GM21360 (cell line): ENCODE measurements around the gene YIF1A.

ENCODE experiments used
- ATAC-seq: cut with Tn5 transposase; IDR thresholded peaks from one replicate; pipeline ENCODE4 v1.9.1; 2021; ENCODE audit warnings: mild to moderate bottlenecking, moderate library complexity; ENCODE audit not compliant: unreplicated experiment

YIF1A gene, protein sequence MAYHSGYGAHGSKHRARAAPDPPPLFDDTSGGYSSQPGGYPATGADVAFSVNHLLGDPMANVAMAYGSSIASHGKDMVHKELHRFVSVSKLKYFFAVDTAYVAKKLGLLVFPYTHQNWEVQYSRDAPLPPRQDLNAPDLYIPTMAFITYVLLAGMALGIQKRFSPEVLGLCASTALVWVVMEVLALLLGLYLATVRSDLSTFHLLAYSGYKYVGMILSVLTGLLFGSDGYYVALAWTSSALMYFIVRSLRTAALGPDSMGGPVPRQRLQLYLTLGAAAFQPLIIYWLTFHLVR

DNA sequence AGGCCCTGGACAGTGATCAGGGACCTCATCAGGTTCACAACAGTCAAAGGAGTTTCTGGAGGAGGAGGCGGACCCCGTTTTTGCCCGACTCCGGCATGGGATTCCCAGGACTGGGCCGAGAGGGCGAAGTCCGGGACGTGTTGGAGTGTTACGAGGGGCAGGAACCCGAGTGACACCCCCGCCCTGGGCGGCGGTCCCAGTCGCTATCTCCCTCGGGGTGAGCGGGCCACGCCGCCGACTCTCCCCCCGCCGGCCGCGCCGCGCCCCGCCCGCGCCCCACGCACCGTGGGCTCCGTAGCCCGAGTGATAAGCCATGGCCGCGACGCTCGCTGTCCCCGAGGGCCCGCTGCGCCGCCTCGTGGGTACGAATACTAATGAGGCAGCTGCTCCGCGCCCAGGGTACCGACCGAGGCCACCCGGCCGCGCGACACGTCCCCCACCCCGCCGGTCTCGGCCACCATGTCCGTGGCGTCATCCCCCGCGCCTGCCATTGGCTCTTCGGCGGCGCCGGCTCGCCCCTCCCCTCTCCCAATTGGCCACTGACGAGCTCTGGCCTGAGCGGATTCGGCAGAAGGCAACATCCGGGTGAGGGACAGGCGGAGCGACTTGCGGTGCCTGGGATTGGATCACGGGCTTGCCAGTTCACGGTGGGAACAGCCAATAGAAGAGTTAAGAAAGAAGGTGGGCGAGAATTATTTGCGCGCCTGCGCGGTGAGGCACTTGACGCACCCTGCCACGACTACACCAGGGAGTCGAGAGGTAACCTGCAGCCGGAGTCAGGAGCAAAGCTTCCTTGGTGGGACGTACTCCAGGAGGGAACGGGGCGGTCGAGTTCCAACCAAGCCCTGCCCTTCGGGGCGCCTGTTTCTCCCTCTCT lies at the start of gene YIF1A:
TSS of gene YIF1A (minus strand) at position 473 of the 877 bp plus-strand sequence. CDS start at position 315, 158 bp downstream.
- peak; percentile 91 for ATAC-seq

DNA sequence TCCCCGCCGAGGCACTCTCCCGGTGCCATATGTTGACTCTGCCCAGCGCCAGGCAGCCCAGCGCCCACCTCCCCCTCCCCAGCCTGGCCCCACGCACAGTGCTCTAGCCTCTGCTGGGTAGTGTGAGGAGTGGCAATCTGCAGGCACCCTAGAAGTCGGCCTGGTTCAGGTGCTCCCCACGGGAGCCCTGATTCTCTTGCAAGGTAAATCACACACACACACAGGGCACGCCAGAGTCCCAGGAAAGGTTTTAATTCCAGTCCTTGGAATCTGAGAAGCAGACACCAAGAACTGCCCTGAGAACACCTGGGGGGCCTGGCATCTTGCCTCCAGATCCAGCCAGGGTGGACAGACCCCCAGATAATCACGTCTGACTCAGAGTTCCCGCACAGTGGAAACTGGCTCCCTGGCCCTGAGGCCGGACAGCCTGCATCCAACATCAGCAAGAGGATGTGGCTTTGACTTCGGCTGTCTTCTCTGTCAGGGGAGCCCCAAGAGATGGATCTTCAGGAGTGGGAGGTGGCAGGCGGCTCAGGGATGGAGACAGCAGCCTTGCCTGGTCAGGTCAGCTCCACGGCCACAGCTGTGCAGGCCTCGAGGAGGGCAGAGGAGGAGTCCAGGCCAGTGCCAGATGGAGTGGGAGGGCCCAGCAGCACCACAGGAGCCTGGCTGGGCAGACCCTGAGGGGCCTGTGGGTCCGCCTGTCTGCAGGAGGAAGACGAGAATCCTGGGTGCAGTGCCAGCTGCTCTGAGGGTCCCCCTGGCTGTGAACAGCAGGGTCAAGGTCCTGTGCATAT lies 48.4 kb upstream of the YIF1A start:
- ATAC-seq = no peak

DNA sequence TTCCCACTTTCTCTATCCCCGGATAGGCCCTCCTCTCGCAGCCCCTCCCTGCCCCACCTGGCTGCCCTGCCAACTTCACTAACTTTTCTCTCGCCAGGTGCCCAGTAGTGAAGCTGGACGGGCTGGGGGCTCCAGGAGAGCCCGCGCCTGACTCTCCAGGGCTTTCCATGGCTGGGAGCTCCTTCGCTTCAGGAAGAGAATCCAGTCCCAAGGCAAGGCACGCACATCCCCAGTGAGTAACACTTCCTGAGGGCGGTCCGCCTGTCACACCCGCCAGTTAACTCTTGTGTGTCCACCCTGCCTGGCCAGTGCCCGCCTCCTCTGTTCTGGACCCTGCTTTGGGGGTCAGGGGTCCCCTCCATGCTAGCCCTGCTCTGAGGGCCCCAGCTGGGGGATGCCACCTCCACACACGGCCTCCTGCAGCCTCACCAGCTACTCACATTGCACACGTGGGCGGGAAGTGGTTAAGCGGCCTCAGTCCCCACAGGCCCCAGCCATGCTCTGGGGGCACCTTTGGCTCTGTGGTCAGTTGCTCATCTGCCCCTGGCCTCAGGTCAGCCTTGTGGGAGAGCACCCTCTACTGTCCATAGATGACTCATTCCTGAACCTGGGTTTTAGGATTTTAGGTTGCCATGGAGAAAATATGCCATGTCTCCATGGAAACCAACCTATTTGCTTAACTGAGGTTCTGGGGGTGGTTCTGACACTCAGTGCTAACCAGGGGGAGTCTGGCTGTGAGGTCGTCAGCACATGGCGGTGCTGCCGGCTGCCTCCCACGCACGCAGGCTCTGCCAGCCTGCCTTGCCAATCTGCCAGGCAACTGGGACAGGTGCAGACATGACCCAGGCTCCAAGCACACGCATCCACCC lies 47.5 kb upstream of the YIF1A start, which contains the start of gene RIN1:
TSS of gene RIN1 (minus strand) at position 201 of the 869 bp plus-strand sequence. CDS start at position 169, 32 bp downstream.
- ATAC-seq = no peak

DNA sequence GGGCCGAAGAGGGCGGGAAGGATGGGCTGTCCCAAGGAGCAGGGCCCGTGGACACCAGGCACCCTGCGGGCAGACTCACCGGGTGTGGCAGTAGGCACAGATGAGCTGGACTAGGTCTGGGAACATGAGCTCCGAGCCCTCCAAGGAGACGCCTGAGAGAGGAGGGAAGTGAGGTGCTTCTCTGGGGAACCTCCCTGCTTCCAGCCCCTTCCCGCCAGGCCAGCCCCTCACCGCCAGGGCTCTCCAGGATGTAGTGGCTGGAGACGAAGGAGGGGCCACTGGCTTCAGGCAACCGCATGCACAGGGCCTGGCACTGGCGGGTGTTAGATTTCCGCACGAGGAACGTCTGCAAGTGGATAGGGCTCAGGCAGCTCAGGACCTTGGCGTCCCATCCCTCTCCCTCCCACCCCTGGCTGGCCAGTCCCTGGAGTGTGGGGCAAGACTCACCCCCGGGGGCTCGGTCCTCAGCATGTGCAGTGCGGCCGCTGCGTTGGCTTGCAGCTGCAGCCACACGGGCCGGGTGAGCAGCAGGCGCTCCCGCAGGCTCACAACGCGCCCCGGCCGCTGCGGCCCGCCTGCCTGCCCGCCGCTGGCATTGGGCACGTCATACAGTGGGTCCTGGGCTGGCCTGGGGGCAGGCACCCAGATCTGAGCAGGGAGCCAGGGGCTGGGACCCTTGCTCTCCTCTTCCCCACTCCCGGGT lies 46.7 kb upstream of the YIF1A start:
- no peak for ATAC-seq

DNA sequence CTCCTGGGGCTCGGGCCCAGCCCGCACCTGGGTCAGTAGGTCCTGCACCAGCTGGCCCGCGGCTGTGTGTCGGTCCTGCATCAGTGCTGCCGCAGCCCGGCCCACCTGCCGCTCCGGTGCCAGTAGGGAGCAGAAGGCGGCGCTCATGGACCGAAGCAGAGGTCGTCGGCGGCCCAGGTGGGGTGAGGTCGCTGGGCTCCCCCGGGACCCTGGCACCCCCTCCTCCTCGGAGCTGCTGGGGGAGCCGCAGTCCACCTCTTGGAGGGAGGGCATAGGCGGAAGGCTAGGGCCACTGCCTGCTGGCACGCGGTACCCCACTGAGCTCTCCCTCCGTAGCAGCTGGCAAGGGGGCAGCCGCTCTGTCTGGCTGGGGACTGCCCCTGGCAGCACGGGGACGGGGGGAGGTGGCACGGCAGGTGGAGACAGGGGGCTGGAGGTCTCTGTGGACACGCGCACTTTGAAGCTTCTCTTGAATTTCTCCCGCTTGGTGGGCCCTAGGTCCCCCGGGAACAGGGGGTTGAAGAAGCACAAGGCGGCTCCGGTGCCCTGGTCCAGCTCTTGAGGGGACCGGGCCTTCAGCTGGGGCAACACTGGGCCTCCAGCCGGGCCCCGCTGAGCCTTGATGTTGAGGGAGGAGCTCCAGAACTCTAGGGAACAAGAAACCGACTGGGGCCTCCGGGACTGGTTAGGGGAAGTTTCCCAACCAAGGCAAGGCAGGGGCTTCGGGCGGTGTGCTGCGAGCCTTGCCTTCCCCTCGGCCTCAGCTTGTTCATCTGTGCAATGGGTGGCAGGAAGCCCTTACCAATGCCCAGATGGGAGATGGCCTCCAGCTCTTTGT lies 45.9 kb upstream of the YIF1A start:
- ATAC-seq = no peak

DNA sequence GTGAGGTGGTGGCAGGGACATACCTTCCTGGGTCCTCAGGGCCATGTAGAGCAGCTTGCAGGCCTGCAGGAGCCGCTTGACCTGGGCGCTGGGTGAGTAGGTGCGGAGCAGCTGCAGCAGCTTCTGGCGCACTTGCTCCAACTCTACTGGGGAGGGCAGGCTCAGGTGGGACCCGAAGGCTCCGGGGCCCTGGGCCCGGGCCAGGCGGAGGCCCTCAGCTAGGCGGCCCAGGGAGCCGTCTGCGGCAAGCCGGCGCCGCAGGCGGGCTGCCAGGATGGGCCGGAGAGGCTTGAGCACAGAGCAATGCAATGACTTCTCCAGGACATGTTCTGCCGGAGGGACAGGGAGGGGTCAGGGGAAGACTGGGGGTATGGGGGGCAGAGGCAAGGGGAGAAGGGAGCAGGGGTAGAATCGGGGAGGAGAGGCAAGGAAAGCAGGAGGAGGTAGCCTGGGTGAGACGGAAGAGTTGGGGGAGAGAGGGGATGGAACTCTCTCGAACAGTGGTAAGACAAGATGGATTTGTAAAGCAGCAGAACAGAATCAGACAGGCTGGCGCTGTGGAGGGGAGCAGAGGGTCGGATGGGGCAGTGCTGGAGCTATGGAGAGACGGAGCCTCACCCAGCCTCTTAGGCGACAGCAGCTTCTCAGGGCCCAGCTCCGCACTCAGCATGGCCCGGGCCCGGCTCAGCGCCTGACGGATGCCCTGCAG lies 45.1 kb upstream of the YIF1A start:
- ATAC-seq = no peak

DNA sequence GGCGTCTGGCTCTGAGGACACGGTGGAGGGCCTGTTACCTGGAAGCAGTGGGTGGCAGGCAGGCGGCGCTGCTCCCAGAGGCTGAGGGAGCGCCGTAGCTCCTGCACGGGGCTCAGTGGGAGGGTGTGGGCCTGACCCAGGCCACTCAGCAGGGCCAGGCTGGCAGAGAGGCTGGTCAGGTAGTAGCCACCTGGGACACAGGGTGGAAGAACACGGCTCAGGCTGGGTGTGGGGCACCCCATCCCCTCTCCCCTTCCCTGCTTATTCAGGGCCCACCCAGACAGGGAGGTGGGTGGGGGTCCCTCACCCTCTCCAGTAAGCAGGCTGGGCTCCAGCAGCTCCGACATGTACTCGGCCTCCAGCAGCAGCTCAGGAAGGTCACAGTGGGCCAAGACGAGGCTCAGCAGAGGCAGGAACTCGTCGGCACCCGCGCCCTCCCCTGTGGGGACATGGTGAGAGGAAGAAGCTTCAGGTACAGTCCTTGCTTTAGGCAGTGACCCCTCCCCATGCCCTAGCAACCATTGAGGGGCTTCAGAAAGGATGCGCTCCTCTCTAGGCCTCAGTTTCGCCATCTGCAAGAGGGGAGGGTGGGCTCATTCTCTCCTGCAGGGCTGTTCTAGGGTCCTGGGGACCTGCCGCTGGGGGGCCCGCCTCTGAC lies 44.4 kb upstream of the YIF1A start:
- no peak for ATAC-seq

DNA sequence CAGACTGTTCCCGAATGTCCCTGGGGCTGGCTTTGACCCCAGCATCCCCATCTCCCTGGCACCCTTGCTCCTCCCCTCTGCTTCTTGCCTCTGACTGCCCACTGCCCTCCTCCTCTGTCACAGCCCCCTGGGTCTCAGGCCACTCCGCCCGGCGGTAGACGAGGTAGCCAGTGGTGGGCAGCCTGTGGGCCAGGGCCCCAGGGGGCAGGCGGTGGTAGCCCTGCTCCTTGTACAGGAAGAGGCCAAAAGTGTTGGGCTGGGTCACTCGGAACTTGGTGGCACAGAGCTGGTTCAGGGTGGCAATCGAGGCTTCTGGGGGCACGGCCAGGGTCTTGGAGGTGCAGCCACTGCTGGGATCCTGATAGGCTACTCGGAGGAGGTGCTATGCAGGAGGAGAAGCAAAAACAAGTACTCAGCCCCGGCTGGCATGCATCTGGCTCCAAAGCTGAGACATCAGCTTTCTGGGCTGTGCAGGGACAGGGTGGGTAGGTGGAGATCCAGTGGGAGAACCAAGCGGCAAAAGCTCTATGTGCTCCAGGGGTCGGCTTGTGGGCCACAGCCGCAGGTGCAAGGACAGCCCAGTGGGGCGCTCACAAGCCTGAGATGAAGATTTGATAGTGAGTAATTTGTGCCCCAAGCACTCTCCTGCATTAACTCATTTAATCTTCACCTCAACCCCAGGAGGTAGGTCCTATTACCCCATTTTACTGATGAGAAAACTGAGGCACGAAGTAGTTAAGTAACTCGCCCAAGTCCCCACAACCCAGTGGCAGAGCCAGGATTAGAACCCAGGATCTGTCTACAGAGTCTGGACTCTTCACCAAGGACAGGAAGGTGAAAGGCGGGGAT lies 43.7 kb upstream of the YIF1A start:
- no peak for ATAC-seq

DNA sequence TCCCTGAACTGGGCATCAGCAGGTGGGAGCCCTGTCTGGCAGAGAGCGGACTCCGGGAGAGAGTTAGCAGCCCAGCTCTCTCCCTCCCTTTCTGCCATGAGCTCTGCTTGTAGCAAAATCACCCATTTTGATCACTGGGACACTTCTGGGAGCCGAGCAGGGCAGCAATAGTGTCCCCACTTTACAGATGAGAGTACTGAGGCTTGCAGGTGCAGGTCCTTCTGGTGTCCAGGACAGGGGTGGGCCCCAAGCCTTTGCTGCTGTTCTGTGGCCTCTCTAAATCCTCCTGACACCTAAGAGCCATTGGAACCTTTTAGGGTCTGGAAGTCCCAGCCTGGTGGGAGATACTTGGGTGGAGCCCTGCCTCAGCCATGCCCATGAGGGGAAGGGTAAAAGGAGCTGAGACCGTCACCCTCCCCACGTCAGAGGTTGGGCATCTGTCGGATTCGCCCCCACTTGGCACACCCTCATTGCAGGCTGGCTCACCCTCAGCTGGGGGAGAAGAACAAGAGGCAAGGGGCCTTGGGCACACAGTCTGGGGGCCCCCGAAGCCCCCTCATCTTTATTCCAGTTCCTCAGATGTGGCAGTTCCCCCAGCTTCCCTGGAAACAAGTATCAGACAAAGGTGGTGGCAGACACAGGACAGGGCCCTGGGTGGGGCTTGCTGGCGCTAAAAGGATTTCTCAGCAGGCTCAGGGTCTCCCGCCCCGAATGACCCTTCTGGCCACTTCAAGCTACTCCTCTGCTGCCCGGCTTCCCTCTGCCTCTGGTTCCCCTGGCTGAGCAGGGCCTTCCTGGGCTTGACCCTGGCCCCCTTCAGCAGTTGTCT lies 42.8 kb upstream of the YIF1A start:
- no peak for ATAC-seq

DNA sequence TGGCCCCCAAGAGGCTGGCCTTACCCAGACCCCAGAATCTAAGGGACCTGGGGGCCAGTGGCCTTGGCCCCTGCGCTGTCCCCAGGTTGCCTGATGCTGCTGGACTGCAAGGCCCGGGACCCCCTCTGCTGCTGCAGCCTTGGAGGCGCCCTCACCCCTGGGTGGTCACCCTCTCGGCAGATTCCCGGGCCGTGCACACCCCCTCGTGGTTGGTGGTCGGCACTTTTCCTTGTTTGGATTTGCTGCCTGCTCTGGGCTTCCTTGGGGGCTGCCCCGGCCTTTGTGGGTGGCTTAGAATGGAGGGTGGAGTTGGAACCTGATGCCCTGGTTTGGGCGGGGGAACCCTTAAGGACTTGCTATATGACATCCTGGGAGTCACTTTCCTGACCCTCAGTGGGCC lies 42.0 kb upstream of the YIF1A start:
- no peak for ATAC-seq

DNA sequence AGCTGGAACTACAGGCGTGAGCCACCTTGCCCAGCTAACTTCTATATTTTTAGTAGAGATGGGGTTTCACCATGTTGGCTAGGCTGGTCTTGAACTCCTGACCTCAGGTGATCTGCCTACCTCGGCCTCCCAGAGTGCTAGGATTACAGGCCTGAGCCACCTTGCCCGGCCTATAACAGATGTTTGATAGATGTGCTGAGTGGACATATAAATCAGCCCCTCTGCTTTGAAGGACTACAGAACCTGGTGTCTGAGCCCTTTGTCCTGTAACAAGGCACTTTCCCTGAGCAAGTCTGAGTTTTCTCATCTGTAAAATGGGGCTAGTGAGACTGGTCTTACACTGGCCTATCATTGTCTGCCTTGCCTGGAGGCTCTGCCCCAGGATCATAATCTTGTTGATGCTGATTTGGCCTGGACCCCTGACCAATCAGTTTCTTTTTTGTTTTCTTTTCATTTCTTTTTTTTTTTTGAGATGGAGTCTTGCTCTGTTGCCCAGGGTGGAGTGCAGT lies 40.3 kb upstream of the YIF1A start:
- no peak for ATAC-seq

DNA sequence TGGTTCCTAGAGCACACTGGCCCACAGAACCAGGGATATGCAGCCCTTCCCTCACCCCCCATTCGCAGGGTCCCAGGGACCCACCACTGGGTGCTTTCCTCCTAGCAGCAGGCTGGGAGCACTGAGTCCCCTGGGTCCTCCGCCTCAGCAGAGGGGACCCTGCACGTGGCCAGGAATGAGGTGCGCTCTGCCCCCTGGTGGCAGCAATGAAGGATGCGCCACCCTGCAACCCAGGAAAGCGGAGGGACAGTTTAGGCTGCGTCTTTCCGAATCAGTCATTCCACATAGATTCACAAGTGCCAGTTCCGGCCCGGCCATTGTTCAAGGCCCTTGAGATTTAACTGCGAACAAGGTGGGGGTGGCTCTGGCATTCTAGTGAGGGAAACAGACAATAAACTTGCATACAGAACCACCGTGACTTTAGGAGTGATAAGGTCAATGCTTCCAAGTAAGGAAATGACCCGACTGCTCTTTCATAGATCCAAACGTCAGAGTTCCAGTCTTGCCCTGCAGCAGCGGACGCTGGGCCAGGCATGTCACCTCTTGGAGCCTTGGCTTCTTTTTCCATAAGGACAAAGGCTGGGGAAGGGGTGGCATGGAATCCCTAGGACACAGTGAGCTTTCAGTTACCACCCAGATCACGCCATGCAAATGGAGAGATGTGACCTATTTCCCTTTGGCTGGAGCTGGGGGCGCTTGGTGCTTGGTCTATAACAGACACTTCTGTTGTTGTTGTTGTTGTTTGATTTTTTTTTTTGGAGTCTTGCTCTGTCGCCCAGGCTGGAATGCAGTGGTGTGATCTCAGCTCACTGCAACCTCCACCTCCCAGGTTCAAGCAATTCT lies 39.6 kb upstream of the YIF1A start:
- peak; percentile 47 for ATAC-seq

DNA sequence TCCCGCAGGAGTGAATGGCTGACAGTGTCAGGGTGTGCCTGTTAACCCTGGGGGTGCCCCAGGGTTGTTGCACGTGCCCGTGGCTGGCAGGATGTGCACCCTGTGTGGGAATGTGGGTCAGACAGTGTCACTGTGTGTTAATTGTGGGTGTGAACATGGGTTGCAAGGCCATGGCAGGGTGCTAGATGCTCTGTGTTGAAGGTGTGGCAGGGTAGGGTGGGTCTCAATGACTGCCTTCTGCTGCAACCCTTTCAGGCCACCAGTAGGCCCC lies 39.0 kb upstream of the YIF1A start:
- ATAC-seq = peak; percentile 8

DNA sequence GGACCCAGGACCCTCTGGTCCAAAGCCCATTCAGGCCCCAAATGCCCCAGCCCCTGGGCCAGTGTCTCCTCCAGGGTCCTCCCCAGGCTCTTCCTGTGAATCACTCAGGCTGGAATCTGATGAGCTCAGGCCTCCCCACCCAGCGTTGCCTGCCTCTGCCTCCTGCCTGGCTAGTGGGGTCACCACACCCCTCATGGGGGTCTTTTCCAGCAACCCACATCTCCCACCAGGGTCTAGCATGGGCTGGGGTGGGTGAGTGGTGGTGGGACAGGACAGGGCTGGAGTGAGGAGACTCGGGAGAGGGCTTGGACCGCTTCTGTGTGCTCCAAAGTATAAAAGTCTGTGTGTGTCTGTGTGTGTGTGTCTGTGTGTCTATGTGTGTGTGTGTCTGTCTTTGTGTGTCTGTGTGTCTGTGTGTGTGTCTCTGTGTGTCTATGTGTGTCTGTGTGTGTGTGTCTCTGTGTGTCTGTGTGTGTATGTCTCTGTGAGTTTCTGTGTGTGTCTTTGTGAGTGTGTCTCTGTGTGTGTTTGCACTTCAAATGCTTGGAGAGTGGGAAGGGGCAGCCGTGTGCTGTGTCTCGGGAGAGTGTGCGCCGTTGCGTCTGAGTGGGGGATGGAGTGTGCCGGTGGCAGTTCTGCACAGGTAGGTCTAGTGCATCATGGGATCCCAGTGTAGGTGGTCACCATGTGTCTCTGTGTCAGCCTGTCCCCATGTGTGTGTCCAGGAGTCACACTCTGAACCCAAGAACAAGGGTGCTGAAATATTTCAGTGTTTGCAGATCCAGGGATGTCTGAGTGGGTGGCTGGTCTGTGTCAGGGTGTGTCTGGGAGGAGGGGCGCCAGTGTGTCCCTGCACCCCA lies 38.5 kb upstream of the YIF1A start:
- no peak for ATAC-seq
